GM13977 (cell line): ENCODE measurements around the gene PTPRM.

Source experiments
- DNase-seq: peaks from one replicate; pipeline ENCODE4 v3.0.0; 2012; ENCODE audit warnings: low spot score
- in situ Hi-C: fragments of 300-500 bp; cut with MboI; formaldehyde crosslinking; loops from one replicate; pipeline ENCODE4 v1.12.0; 2022; ENCODE audit warnings: low sequenced_read_pairs, low pct_unique_long_range_greater_than_20kb, mixed read lengths, inconsistent platforms; ENCODE audit not compliant: unreplicated experiment
- TF ChIP-seq, protein P1 (sequence below): IDR thresholded peaks from 2 replicates; pipeline ENCODE4 v1.5.1; 2012; ENCODE audit warnings: mild to moderate bottlenecking, control low read depth; ENCODE audit not compliant: insufficient read depth; ENCODE audit errors: extremely low read depth, missing control alignments

The PTPRM gene

GRCh38 chr18:7787339-7787738 is 220.2 kb downstream of the PTPRM start:
- in situ Hi-C loops = no loop called here
- TF ChIP-seq, protein P1, sequence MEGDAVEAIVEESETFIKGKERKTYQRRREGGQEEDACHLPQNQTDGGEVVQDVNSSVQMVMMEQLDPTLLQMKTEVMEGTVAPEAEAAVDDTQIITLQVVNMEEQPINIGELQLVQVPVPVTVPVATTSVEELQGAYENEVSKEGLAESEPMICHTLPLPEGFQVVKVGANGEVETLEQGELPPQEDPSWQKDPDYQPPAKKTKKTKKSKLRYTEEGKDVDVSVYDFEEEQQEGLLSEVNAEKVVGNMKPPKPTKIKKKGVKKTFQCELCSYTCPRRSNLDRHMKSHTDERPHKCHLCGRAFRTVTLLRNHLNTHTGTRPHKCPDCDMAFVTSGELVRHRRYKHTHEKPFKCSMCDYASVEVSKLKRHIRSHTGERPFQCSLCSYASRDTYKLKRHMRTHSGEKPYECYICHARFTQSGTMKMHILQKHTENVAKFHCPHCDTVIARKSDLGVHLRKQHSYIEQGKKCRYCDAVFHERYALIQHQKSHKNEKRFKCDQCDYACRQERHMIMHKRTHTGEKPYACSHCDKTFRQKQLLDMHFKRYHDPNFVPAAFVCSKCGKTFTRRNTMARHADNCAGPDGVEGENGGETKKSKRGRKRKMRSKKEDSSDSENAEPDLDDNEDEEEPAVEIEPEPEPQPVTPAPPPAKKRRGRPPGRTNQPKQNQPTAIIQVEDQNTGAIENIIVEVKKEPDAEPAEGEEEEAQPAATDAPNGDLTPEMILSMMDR = no peak
- DNase-seq = no peak

DNA sequence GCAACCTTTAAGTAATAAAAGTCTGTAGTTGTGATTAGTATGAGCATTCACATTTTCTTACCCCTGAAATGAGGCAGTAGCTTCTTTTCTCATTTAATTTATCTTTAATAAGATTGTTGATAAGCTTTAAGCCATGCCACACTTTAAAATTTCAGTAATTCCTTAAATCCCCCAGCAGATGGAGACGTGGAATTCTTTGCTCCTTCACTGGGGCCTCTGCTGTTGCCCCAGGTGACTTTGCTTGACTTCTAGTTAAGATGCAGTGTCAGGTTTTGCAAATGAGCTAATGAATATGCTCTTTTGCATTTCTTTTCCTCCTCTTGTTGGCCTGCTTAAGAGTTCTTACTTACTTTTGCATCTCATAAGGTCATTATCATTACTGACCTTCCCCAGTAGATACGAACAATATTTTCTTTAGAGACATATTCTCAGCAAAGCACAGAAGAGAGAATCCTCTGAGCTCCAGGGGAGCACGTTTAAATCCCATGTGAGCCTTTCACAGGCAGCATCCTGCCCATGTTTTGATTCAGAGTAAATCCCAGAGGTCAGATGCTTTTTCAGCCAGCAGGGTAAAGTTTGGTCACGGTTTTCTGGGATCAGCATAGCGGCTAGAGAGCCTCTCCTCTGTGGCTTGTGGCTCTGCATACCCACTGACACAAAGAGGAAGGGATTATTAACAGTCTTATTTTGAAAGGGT is 222.9 kb downstream of the PTPRM start:
- in situ Hi-C loops = no loop called here

GRCh38 chr18:7793100-7793499 is 226.0 kb downstream of the PTPRM start:
- DNase-seq = no peak
- in situ Hi-C loops = no loop called here
- TF ChIP-seq, protein P1 = no peak

More for the DNA sequence above, 222.9 kb downstream of the PTPRM start:
- DNase-seq = no peak
- TF ChIP-seq, protein P1 = peak; percentile 14

DNA sequence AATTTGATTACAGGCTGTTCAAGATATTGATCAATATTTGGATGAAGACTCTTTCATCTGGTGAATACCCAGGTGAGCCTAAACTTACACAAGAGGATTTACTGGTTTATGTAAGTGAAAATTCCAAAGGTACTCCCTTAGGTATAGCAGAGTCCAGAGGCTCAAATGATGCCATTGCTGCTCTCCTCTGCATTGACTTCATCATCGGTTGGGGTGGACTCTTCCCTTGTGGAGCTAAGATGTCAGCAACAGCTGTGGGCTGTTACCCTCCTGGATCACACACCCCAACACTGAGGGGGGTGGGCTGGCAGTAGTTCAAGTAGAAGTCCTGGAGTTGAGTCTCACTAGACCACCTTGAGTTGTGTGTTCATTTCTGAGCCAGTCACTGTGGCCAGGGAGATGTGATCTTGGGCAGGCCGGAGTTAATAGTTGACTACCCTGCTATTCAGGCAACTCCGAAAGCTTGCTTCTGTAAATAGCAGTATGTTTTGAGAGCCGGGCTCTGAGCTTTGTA is 236.9 kb downstream of the PTPRM start:
- in situ Hi-C loops = no loop called here
- DNase-seq = no peak
- TF ChIP-seq, protein P1 = no peak

- TF ChIP-seq, protein P1 = no peak
- no peak for DNase-seq
- in situ Hi-C loops = no loop called here
Measured at GRCh38 chr18:7805096-7805495, 238.0 kb downstream of the PTPRM start.

GRCh38 chr18:7805880-7806279 is 238.8 kb downstream of the PTPRM start:
- DNase-seq = no peak
- in situ Hi-C loops = no loop called here
- TF ChIP-seq, protein P1 = no peak

GRCh38 chr18:7807936-7808453 is 240.9 kb downstream of the PTPRM start:
- in situ Hi-C loops = no loop called here
- no peak for DNase-seq
- TF ChIP-seq, protein P1 = no peak
